Gastroesophageal sphincter (tissue), 4 donors: ENCODE measurements around the gene LZTS2. TPM values are rescaled to one million over a fixed set of nuclear protein-coding genes. Genes with fewer than 3 reads are reported as not detected.

Experiments used
- ATAC-seq: fragments of 150-250 bp; one replicate; pipeline ENCODE4 v1.9.1; 2016; ENCODE audit warnings: mild to moderate bottlenecking, moderate library complexity
- H3K27ac ChIP-seq, 4 donors: fragments of 200-600 bp; sonication (generic) in 3 of 4; 1 replicate in 3 of 4; 2 replicates in 1 of 4; pipeline ENCODE4 v1.5.1; 2016 to 2019
- H3K27me3 ChIP-seq: fragments of 200-600 bp; sonication (generic); one replicate; pipeline ENCODE4 v1.5.1; 2019
- H3K36me3 ChIP-seq, 2 donors: fragments of 200-600 bp; sonication (generic); one replicate each; pipeline ENCODE4 v1.5.1; 2019; ENCODE audit warnings: control low read depth in 1 of 2
- H3K4me1 ChIP-seq, 3 donors: fragments of 200-600 bp; sonication (generic); 1 replicate in 2 of 3; 2 replicates in 1 of 3; pipeline ENCODE4 v1.5.1; 2016 to 2019; ENCODE audit warnings: control low read depth in 2 of 3
- H3K4me3 ChIP-seq, 2 donors: fragments of 200-600 bp; sonication (generic); one replicate each; pipeline ENCODE4 v1.5.1; 2019; ENCODE audit warnings: mild to moderate bottlenecking in 1 of 2, moderate library complexity in 1 of 2
- H3K9me3 ChIP-seq, 3 donors: fragments of 200-600 bp; sonication (generic); one replicate each; pipeline ENCODE4 v1.5.1; 2017 to 2019; ENCODE audit warnings: control low read depth in 2 of 3
- CTCF ChIP-seq, 4 experiments: fragments of 200-600 bp in 2 of 4; fragments of 450-650 bp in 2 of 4; sonication (generic) in 1 of 4; IDR thresholded peaks; one replicate each; pipeline ENCODE4 v1.5.1; 2017 to 2019; ENCODE audit warnings: antibody characterized with exemption in 4 of 4, mild to moderate bottlenecking in 2 of 4, moderate library complexity in 2 of 4
- EP300 ChIP-seq: sonication (generic); formaldehyde crosslinking; IDR thresholded peaks from one replicate; pipeline ENCODE4 v1.6.1; 2017; ENCODE audit warnings: antibody characterized with exemption, mild to moderate bottlenecking
- POLR2A ChIP-seq, 2 donors: fragments of 450-650 bp; IDR thresholded peaks; one replicate each; pipeline ENCODE4 v1.6.1; 2017; ENCODE audit warnings: antibody characterized with exemption in 2 of 2, mild to moderate bottlenecking in 2 of 2, moderate library complexity in 1 of 2
- POLR2AphosphoS5 ChIP-seq: sonication (generic); formaldehyde crosslinking; IDR thresholded peaks from one replicate; pipeline ENCODE4 v1.6.1; 2017; ENCODE audit warnings: antibody characterized with exemption
- WGBS, 2 donors: methylation state at CpG; one replicate each; pipeline ENCODE4 v1.1.5; 2018; ENCODE audit warnings: low coverage in 1 of 2; 5-methylcytosine and 5-hydroxymethylcytosine counted together
- total RNA-seq, 4 donors: library from RNA; depleted of rRNA; stranded (reverse); fragments of >200 nt; gene quantifications; one replicate each; pipeline ENCODE4 v1.1.0, GENCODE V29; 2016

LZTS2 gene
- total RNA-seq, 4 donors from 2014 or later: 134 to 181 (median 141) TPM

DNA sequence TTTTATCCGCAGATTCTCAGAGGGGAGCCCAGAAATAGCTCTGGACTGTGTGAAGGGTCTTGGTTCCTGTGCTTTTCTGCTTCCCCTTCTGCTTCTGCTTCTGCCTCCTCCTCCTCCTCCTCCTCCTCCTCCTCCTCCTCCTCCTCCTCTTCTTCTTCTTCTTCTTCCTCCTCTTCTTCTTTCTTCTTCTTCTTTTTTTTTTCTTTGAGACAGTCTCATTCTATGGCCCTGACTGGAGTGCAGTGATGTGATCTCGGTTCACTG is 19.8 kb downstream of the LZTS2 start:
- H3K9me3 ChIP-seq: no peaks in the 10 kb centered on the region
- no peak overlapping the region for H3K4me3 ChIP-seq
- WGBS, 2 donors: 57% methylated on average over 2 of the region's 2 CpGs; no CpG with 5 or more reads in 1 of the 2 donors
- TF ChIP-seq POLR2A (IDR thresholded peaks at IDR 0.05): no peak
- no peak for TF ChIP-seq EP300
- no peak for TF ChIP-seq CTCF (IDR thresholded peaks at IDR 0.05)
- no peak for TF ChIP-seq POLR2AphosphoS5
- no peaks in the 10 kb centered on the region for H3K36me3 ChIP-seq
- H3K27me3 ChIP-seq: peaks cover 52% of the 10 kb centered on the region
- no peak for ATAC-seq
- H3K4me1 ChIP-seq: peaks cover 0 to 20% (median 0%) of the 10 kb centered on the region in 3 donors
- no peak overlapping the region for H3K27ac ChIP-seq

DNA sequence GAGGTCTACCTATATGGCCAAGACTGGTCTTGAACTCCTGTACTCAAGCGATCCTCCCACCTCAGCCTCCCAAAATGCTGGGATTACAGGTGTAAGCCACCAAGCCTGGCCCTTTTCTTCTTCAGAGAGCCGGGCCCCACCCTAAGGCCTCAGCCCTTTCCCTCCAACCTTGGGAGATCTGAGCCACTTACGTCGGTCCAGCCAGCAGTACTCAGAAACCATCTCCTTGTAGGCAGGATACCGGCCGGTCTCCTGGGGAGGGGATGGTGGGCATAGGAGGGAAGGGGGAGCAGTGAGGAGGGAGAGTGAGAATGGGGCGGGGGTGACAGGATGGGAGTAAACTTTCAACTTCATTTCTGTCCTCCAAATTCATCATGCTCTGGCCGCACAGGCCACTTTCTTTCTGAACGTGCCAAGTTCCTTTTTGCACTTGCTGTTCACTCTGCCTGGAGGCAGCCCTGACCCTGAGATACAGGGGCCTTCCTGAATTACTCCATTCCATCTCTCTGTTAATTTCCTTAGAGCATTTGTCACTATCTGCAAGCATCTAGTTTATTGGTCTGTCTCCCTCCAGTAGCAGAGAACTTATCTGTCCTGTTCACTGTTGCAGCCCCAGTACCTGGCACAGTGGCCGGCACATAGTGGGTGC is 20.9 kb downstream of the LZTS2 start:
- no peak for ATAC-seq
- no peak overlapping the region for H3K4me3 ChIP-seq
- TF ChIP-seq POLR2A (IDR thresholded peaks at IDR 0.05): no peak
- TF ChIP-seq CTCF (IDR thresholded peaks at IDR 0.05): no peak
- TF ChIP-seq POLR2AphosphoS5: no peak
- TF ChIP-seq EP300: no peak
- no peaks in the 10 kb centered on the region for H3K9me3 ChIP-seq
- no peak overlapping the region for H3K27ac ChIP-seq
- H3K27me3 ChIP-seq: peaks cover 51% of the 10 kb centered on the region
- peaks cover 0 to 14% (median 0%) of the 10 kb centered on the region in 3 donors for H3K4me1 ChIP-seq
- no peaks in the 10 kb centered on the region for H3K36me3 ChIP-seq
- 80 to 82% methylated on average over 2 of the region's 10 CpGs for WGBS, 2 donors

- H3K4me1 ChIP-seq: peaks cover 0 to 14% (median 0%) of the 10 kb centered on the region in 3 donors
- no peak overlapping the region for H3K27ac ChIP-seq
- H3K9me3 ChIP-seq: no peaks in the 10 kb centered on the region
- H3K27me3 ChIP-seq: peaks cover 44% of the 10 kb centered on the region
- 86% methylated on average over 1 of the region's 4 CpGs; no CpG with 5 or more reads in 1 of the 2 donors for WGBS, 2 donors
- no peak for TF ChIP-seq POLR2A (IDR thresholded peaks at IDR 0.05)
- no peak for TF ChIP-seq CTCF (IDR thresholded peaks at IDR 0.05)
- TF ChIP-seq EP300: no peak
- no peak for TF ChIP-seq POLR2AphosphoS5
- H3K36me3 ChIP-seq: no peaks in the 10 kb centered on the region
- H3K4me3 ChIP-seq: no peak overlapping the region
- ATAC-seq: no peak
Observed at GRCh38 chr10:101021239-101021638, 21.6 kb downstream of the LZTS2 start.

DNA sequence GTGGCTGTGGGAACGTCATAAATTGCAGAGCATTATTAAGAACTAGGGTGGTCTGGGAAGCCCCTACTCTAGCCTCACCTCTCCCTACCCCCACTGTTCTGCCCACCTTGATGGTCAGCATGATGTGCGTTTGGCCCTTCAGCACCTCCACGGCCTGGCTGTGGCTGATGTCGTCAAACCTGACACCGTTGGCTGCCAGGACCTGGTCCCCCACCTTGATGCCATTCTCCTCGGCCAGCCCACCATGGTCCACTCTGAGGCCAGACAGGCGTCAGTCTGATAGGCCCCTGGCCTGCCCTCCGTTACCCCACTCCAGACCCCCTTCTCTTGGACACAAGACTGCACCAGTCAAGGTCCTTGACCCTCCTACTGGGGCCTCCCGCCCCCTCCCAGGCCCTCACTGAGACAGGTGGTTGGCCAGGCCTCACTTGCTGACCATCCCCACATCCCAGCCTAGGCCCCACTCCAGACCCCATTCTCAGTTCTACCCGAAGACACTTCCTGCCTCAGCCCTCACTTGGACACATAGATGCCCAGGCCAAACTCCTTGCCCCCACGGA is 22.2 kb downstream of the LZTS2 start:
- Histone ChIP-seq H3K27ac (no peak overlapping the region), H3K4me3 (no peak overlapping the region), H3K4me1 (peaks cover 0 to 14% (median 0%) of the 10 kb centered on the region in 3 donors), H3K27me3 (peaks cover 39% of the 10 kb centered on the region), H3K9me3 (no peaks in the 10 kb centered on the region), H3K36me3 (no peaks in the 10 kb centered on the region)
- ATAC-seq: no peak
- 82 to 84% methylated on average over 3 to 8 of the region's 11 CpGs for WGBS, 2 donors
- TF ChIP-seq EP300 (no peak), POLR2A (IDR thresholded peaks at IDR 0.05) (no peak), POLR2AphosphoS5 (no peak), CTCF (IDR thresholded peaks at IDR 0.05) (no peak)
